HepG2 (cell line): ENCODE data around the gene TTLL11. TPM values are rescaled to one million over a fixed set of nuclear protein-coding genes. Genes with fewer than 3 reads are reported as not detected.

ENCODE experiments used
- DNMT1 ChIP-seq: sonication (generic); formaldehyde crosslinking; IDR thresholded peaks from 2 replicates; pipeline ENCODE4 v1.5.1; 2020; ENCODE audit warnings: mild to moderate bottlenecking, missing genetic modification reagents
- EZH2 ChIP-seq: conservative IDR thresholded peaks from 2 replicates; pipeline ENCODE4 v1.6.1; 2012; ENCODE audit warnings: mild to moderate bottlenecking, low read depth, low read length, moderate library complexity
- KLF11 ChIP-seq: IDR thresholded peaks from 2 replicates; pipeline ENCODE4 v1.6.1; 2016; ENCODE audit warnings: missing compliant biosample characterization
- NFE2L1 ChIP-seq: sonication (generic); formaldehyde crosslinking; IDR thresholded peaks from 2 replicates; pipeline ENCODE4 v1.4.0; 2020; ENCODE audit warnings: missing genetic modification reagents, mild to moderate bottlenecking, borderline replicate concordance
- SP1 ChIP-seq, 2 experiments: fragments of 450-650 bp in 1 of 2; sonication (generic) in 1 of 2; formaldehyde crosslinking in 1 of 2; IDR thresholded peaks; 2 replicates each; pipeline versions ENCODE4 v1.4.0 to v1.6.1; 2016 to 2020; ENCODE audit warnings: missing genetic modification reagents in 1 of 2
- YY1 ChIP-seq: IDR thresholded peaks from 2 replicates; pipeline ENCODE4 v1.6.1; 2011; ENCODE audit warnings: low read length, low read depth, moderate library complexity, mild to moderate bottlenecking; ENCODE audit not compliant: insufficient read depth, insufficient replicate concordance
- ZBTB1 ChIP-seq: sonication (generic); formaldehyde crosslinking; IDR thresholded peaks from 2 replicates; pipeline ENCODE4 v1.4.0; 2020; ENCODE audit warnings: missing genetic modification reagents, borderline replicate concordance
- ZNF101 ChIP-seq: sonication (generic); formaldehyde crosslinking; IDR thresholded peaks from 2 replicates; pipeline ENCODE4 v1.4.0; 2020; ENCODE audit warnings: mild to moderate bottlenecking, low read depth, missing genetic modification reagents, borderline replicate concordance
- ZNF331 ChIP-seq: sonication (generic); formaldehyde crosslinking; IDR thresholded peaks from 2 replicates; pipeline ENCODE4 v1.4.0; 2020; ENCODE audit warnings: missing genetic modification reagents
- ZNF382 ChIP-seq: sonication (generic); formaldehyde crosslinking; IDR thresholded peaks from 2 replicates; pipeline ENCODE4 v1.5.0; 2020; ENCODE audit warnings: missing genetic modification reagents, mild to moderate bottlenecking, borderline replicate concordance
- ZNF597 ChIP-seq: sonication (generic); formaldehyde crosslinking; IDR thresholded peaks from 2 replicates; pipeline ENCODE4 v1.5.0; 2020; ENCODE audit warnings: missing genetic modification reagents
- ZNF724P ChIP-seq: sonication (generic); formaldehyde crosslinking; IDR thresholded peaks from 2 replicates; pipeline ENCODE4 v1.8.0; 2022; ENCODE audit warnings: missing genetic modification reagents, borderline replicate concordance
- polyA plus RNA-seq, 8 experiments: library from polyadenylated mRNA; depleted of rRNA in 3 of 8; stranded (reverse) in 7 of 8; unstranded in 1 of 8; fragments of >200 nt; fragmentation: Illumina TruSeq in 4 of 8; extraction: Trizol in 4 of 8; gene quantifications; 2 replicates each; pipeline versions ENCODE4 v1.2.1 to v1.2.3, GENCODE V29; 2011 to 2016; ENCODE audit warnings: low read depth in 4 of 8, missing spikeins in 1 of 8, mixed read lengths in 1 of 8; ENCODE audit not compliant: insufficient read depth in 1 of 8
- total RNA-seq, 5 experiments: library from RNA; depleted of rRNA; stranded (reverse); fragments of >200 nt; fragmentation: Illumina TruSeq; extraction: Trizol; gene quantifications; 2 replicates each; pipeline ENCODE4 v1.2.3, GENCODE V29; 2016; ENCODE audit warnings: low read depth in 1 of 5
- TF ChIP-seq, protein P1 (sequence below): sonication (generic); formaldehyde crosslinking; conservative IDR thresholded peaks from 2 replicates; pipeline ENCODE4 v1.8.0; 2022; ENCODE audit warnings: low read depth, missing genetic modification reagents

Gene TTLL11
- total and polyA plus RNA-seq, 2 of the 13 experiments (the other 11 are each of a cell fraction or from before 2014, with no cell fraction given): 4.5 to 5.2 TPM

DNA sequence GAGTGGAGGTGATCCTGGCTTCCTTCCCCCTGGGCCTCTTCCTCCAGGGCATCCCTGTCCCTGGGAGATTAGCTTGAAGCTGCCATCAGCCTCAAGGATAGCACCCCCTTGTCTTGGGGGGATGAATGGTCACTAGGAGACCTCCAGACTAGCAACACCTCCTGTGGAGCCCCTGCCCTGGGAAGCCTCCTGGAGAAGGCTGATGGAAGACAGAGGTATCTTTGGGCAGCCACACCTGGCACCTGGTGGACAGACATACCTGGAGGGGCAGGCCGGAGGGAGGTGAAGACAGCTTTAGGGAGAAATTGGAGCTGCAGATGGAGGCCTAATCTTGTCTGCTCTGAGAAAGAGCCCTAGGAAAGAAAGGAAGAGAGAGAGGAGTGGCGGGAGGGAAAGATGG lies 9.0 kb upstream of the TTLL11 start (continued):
- no peak for TF ChIP-seq ZNF331 (CRISPR knock-in tag)
- TF ChIP-seq SP1 (IDR thresholded peaks at IDR 0.05): no peak
- no peak for TF ChIP-seq SP1 (CRISPR knock-in tag; IDR thresholded peaks at IDR 0.05)
- no peak for TF ChIP-seq EZH2
- TF ChIP-seq ZNF597: no peak
- no peak for TF ChIP-seq NFE2L1 (CRISPR knock-in tag)
- no peak for TF ChIP-seq KLF11 (CRISPR knock-in tag)
- TF ChIP-seq ZNF101 (CRISPR knock-in tag): no peak
- TF ChIP-seq YY1: no peak
- TF ChIP-seq DNMT1 (CRISPR knock-in tag): no peak
- TF ChIP-seq, protein P1, sequence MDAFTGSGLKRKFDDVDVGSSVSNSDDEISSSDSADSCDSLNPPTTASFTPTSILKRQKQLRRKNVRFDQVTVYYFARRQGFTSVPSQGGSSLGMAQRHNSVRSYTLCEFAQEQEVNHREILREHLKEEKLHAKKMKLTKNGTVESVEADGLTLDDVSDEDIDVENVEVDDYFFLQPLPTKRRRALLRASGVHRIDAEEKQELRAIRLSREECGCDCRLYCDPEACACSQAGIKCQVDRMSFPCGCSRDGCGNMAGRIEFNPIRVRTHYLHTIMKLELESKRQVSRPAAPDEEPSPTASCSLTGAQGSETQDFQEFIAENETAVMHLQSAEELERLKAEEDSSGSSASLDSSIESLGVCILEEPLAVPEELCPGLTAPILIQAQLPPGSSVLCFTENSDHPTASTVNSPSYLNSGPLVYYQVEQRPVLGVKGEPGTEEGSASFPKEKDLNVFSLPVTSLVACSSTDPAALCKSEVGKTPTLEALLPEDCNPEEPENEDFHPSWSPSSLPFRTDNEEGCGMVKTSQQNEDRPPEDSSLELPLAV: no peak
- TF ChIP-seq ZNF382: no peak
- no peak for TF ChIP-seq ZBTB1 (CRISPR knock-in tag)
- TF ChIP-seq ZNF724P (CRISPR knock-in tag): no peak
